AG10803 (cell line): ENCODE results near the gene CSRP2.

Experiments used
- DNase-seq: peaks from one replicate; pipeline ENCODE4 v3.0.0; 2010; ENCODE audit warnings: low read depth
- H3K4me3 ChIP-seq: 2 replicates; pipeline ENCODE4 v1.5.1; 2011; ENCODE audit warnings: mild to moderate bottlenecking, low read length, control low read depth
- CTCF ChIP-seq: conservative IDR thresholded peaks from 2 replicates; pipeline ENCODE4 v1.5.1; 2011; ENCODE audit warnings: mild to moderate bottlenecking, low read length, control low read depth, inconsistent platforms

CSRP2 gene

GRCh38 chr12:76810671-76811419 is 68.0 kb downstream of the CSRP2 start:
- H3K4me3 ChIP-seq: no peak overlapping the region
- no peak for TF ChIP-seq CTCF
- no peak for DNase-seq
